HepG2 (cell line): ENCODE data around the gene XPO1. TPM values are rescaled to one million over a fixed set of nuclear protein-coding genes. Genes with fewer than 3 reads are reported as not detected.

Experiments
- FOXA3 ChIP-seq: IDR thresholded peaks from 2 replicates; pipeline ENCODE4 v1.6.1; 2016; ENCODE audit warnings: missing genetic modification reagents, missing compliant biosample characterization
- KDM1A ChIP-seq: IDR thresholded peaks from 2 replicates; pipeline ENCODE4 v1.6.1; 2016; ENCODE audit warnings: missing compliant biosample characterization
- SOX5 ChIP-seq: IDR thresholded peaks from 2 replicates; pipeline ENCODE4 v1.6.1; 2016; ENCODE audit warnings: borderline replicate concordance
- SOX6 ChIP-seq, 2 experiments: fragments of 450-650 bp in 1 of 2; sonication (generic) in 1 of 2; formaldehyde crosslinking in 1 of 2; IDR thresholded peaks; 2 replicates each; pipeline versions ENCODE4 v1.4.0 to v1.6.1; 2017 to 2020; ENCODE audit warnings: antibody characterized with exemption in 1 of 2, mild to moderate bottlenecking in 1 of 2, missing genetic modification reagents in 1 of 2
- ZNF3 ChIP-seq: IDR thresholded peaks from 2 replicates; pipeline ENCODE4 v1.7.0; 2017; ENCODE audit warnings: inconsistent platforms
- ZNF816 ChIP-seq: sonication (generic); formaldehyde crosslinking; IDR thresholded peaks from 2 replicates; pipeline ENCODE4 v1.8.0; 2022; ENCODE audit warnings: missing genetic modification reagents, mild to moderate bottlenecking, borderline replicate concordance
- polyA plus RNA-seq, 8 experiments: library from polyadenylated mRNA; depleted of rRNA in 3 of 8; stranded (reverse) in 7 of 8; unstranded in 1 of 8; fragments of >200 nt; fragmentation: Illumina TruSeq in 4 of 8; extraction: Trizol in 4 of 8; gene quantifications; 2 replicates each; pipeline versions ENCODE4 v1.2.1 to v1.2.3, GENCODE V29; 2011 to 2016; ENCODE audit warnings: low read depth in 4 of 8, missing spikeins in 1 of 8, mixed read lengths in 1 of 8; ENCODE audit not compliant: insufficient read depth in 1 of 8
- total RNA-seq, 5 experiments: library from RNA; depleted of rRNA; stranded (reverse); fragments of >200 nt; fragmentation: Illumina TruSeq; extraction: Trizol; gene quantifications; 2 replicates each; pipeline ENCODE4 v1.2.3, GENCODE V29; 2016; ENCODE audit warnings: low read depth in 1 of 5
- TF ChIP-seq, protein P1 (sequence below): sonication (generic); formaldehyde crosslinking; IDR thresholded peaks from 2 replicates; pipeline ENCODE4 v1.4.0; 2020; ENCODE audit warnings: missing genetic modification reagents, borderline replicate concordance
- TF ChIP-seq, protein P2 (sequence below), 2 experiments: fragments of 450-650 bp in 1 of 2; sonication (generic) in 1 of 2; formaldehyde crosslinking; IDR thresholded peaks; 2 replicates each; pipeline versions ENCODE4 v1.5.0 to v1.8.0; 2020 to 2022; ENCODE audit warnings: mild to moderate bottlenecking in 1 of 2, missing genetic modification reagents in 1 of 2
- TF ChIP-seq, protein P3 (sequence below): sonication (generic); formaldehyde crosslinking; IDR thresholded peaks from 2 replicates; pipeline ENCODE4 v1.4.0; 2020; ENCODE audit warnings: missing genetic modification reagents
- TF ChIP-seq, protein P4 (sequence below): sonication (generic); formaldehyde crosslinking; IDR thresholded peaks from 2 replicates; pipeline ENCODE4 v1.4.0; 2020; ENCODE audit warnings: missing genetic modification reagents, mild to moderate bottlenecking, borderline replicate concordance

Gene XPO1
- total and polyA plus RNA-seq, 2 of the 13 experiments (the other 11 are each of a cell fraction or from before 2014, with no cell fraction given), result 67.4 to 212 TPM

DNA sequence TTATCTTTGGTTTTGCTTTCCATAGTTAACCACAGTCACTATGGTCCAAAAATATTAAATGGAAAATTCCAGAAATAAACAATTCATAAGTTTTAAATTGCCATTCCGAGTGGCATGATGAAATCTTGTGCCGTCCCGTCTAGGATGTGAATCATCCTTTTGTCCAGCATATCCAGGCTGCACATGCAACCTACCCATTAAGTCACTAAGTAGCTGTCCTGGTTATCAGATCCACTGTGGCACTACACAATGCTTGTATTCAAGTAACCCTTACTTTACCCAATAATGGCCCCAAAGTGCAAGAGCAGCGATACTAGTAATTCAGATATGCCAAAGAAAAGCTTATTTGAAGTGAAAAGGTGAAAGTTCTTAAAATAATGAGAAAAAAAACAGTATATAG is 78.0 kb downstream of the XPO1 start (continued):
- TF ChIP-seq, protein P1, sequence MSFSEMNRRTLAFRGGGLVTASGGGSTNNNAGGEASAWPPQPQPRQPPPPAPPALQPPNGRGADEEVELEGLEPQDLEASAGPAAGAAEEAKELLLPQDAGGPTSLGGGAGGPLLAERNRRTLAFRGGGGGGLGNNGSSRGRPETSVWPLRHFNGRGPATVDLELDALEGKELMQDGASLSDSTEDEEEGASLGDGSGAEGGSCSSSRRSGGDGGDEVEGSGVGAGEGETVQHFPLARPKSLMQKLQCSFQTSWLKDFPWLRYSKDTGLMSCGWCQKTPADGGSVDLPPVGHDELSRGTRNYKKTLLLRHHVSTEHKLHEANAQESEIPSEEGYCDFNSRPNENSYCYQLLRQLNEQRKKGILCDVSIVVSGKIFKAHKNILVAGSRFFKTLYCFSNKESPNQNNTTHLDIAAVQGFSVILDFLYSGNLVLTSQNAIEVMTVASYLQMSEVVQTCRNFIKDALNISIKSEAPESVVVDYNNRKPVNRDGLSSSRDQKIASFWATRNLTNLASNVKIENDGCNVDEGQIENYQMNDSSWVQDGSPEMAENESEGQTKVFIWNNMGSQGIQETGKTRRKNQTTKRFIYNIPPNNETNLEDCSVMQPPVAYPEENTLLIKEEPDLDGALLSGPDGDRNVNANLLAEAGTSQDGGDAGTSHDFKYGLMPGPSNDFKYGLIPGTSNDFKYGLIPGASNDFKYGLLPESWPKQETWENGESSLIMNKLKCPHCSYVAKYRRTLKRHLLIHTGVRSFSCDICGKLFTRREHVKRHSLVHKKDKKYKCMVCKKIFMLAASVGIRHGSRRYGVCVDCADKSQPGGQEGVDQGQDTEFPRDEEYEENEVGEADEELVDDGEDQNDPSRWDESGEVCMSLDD (CRISPR knock-in tag), result no peak
- TF ChIP-seq SOX5 (peak; percentile 83; the same call in 1 of the 2 replicates), FOXA3 (CRISPR knock-in tag) (peak; percentile 55), KDM1A (CRISPR knock-in tag) (peak; percentile 23; the same call in 1 of the 2 replicates), ZNF816 (CRISPR knock-in tag) (no peak), SOX6 (IDR thresholded peaks at IDR 0.05) (no peak), SOX6 (CRISPR knock-in tag; IDR thresholded peaks at IDR 0.05) (peak; percentile 69), ZNF3 (CRISPR knock-in tag) (0 out of 2 replicates have a peak, but pooled peaks have one; percentile 3)
- TF ChIP-seq, protein P2, sequence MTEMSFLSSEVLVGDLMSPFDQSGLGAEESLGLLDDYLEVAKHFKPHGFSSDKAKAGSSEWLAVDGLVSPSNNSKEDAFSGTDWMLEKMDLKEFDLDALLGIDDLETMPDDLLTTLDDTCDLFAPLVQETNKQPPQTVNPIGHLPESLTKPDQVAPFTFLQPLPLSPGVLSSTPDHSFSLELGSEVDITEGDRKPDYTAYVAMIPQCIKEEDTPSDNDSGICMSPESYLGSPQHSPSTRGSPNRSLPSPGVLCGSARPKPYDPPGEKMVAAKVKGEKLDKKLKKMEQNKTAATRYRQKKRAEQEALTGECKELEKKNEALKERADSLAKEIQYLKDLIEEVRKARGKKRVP (CRISPR knock-in tag; IDR thresholded peaks at IDR 0.05), result peak in 1 of 2 experiments; percentile 92; a peak in 2 of 4 replicates
- TF ChIP-seq, protein P3, sequence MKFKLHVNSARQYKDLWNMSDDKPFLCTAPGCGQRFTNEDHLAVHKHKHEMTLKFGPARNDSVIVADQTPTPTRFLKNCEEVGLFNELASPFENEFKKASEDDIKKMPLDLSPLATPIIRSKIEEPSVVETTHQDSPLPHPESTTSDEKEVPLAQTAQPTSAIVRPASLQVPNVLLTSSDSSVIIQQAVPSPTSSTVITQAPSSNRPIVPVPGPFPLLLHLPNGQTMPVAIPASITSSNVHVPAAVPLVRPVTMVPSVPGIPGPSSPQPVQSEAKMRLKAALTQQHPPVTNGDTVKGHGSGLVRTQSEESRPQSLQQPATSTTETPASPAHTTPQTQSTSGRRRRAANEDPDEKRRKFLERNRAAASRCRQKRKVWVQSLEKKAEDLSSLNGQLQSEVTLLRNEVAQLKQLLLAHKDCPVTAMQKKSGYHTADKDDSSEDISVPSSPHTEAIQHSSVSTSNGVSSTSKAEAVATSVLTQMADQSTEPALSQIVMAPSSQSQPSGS (CRISPR knock-in tag), result 0 out of 2 replicates have a peak, but pooled peaks have one; percentile 18
- TF ChIP-seq, protein P4, sequence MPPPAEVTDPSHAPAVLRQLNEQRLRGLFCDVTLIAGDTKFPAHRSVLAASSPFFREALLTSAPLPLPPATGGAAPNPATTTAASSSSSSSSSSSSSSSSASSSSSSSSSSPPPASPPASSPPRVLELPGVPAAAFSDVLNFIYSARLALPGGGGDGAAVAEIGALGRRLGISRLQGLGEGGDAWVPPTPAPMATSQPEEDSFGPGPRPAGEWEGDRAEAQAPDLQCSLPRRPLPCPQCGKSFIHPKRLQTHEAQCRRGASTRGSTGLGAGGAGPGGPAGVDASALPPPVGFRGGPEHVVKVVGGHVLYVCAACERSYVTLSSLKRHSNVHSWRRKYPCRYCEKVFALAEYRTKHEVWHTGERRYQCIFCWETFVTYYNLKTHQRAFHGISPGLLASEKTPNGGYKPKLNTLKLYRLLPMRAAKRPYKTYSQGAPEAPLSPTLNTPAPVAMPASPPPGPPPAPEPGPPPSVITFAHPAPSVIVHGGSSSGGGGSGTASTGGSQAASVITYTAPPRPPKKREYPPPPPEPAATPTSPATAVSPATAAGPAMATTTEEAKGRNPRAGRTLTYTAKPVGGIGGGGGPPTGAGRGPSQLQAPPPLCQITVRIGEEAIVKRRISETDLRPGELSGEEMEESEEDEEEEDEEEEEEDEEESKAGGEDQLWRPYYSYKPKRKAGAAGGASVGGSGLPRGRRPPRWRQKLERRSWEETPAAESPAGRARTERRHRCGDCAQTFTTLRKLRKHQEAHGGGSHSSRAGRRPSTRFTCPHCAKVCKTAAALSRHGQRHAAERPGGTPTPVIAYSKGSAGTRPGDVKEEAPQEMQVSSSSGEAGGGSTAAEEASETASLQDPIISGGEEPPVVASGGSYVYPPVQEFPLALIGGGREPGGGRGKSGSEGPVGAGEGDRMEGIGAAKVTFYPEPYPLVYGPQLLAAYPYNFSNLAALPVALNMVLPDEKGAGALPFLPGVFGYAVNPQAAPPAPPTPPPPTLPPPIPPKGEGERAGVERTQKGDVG, result no peak
